HG03558 (cell line): ENCODE measurements around the gene PTPRU.

Experiments used
- ATAC-seq: cut with Tn5 transposase; IDR thresholded peaks from one replicate; pipeline ENCODE4 v1.9.1; 2021; ENCODE audit warnings: moderate number of reproducible peaks; ENCODE audit not compliant: unreplicated experiment; ENCODE audit errors: extremely low read depth

PTPRU gene

DNA sequence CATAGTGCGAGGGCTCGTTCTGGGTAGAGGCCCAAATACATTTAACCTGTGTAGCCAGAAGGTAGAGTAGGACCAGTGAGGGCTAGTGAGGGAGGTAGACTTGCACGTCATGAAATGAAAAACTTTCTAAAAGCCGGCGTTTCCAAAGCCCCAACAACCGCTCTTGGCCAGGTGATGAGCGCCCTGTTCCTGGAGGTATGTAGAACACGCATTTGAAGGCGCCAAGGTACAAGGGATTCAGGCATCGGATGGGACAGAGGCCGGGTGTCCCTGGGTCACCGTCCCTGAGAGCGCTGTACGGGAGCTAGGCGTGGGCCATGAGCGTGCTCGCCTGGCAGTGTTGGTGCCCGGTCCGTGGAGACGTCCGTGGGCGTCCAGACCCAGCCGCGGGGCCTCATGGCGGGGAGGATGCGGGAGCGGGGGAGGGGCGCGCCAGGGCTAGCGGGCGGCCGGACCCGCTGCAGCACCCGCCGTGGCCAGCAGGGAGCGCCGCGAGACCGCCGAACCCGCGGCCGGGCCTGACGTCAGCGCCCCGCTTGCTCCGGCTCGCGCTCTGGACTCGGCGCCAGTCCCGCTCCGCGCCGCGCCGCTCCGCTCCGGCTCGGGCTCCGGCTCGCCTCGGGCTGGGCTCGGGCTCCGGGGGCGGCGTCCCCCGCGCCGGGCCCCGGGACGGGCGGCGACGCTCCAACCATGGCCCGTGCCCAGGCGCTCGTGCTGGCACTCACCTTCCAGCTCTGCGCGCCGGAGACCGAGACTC, at the start of gene PTPRU:
TSS of gene PTPRU (plus strand) at position 568 of the 757 bp plus-strand sequence. CDS start at position 691, 123 bp downstream.
- ATAC-seq: no peak

DNA sequence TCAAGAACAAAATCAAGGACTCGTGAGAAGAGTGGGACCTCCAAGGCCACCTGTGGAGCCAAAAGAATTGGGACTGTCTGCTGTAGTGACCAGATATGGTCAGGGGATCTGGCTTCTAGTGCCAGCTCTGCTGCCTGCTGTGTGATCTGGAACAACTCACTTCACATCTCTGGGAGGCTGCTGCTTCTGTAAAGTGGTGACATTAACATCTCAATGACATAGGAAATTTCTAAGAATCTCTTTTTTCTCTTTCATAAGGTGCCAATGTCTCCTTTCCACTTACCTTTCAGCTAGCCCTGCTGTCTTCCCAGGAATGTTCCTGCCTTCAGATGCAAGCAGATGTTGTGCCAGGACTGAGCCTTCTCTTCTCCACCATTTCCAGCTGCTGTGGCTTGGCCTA, 49.6 kb upstream of the PTPRU start:
- no peak for ATAC-seq

DNA sequence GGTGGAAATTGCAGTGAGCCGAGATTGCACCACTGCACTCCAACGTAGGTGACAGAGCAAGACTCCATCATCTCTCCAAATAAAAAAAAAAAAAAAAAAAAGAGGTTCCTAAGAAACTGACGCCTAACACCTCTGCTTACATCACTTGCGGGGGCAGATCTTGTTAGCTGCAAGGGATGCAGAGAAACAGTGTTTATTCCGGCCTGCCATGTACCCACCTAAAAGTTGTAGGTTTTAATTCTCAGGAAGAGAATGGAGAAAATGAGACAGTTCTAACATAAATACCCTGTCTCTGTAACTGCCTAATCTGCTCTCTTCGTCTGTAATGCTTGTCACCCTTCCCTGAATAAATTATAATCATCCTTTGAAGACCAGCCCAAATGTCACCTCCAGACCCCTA, 45.6 kb upstream of the PTPRU start:
- ATAC-seq: no peak

DNA sequence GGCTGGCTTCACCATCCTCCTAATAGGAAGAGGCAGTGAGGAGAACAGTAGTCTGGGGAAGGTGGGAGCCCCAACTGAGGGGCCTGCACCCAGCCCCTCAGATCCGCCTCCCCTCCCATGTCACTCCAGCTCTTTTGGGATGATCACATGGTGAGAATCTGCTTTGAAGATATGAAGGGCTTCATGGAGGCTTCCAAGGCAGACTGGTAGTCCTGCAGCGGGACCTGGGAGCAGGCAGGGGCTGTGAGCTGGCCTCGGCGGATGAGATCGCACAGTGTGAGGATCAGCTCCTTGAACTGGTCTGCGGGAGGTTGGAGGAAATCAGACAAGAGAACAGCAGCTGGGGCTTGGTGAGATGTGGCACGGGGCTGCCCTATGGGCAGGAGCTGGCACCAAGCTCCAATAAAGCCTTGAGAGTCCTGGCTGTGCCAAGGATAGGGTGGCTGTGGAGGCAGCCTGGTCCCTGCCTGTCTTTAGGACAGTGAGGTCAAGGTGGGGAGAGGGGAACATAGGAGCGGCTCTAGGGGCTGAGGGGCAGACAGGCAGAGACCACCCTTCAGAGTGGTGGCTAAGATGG, 42.4 kb upstream of the PTPRU start:
- ATAC-seq: no peak

DNA sequence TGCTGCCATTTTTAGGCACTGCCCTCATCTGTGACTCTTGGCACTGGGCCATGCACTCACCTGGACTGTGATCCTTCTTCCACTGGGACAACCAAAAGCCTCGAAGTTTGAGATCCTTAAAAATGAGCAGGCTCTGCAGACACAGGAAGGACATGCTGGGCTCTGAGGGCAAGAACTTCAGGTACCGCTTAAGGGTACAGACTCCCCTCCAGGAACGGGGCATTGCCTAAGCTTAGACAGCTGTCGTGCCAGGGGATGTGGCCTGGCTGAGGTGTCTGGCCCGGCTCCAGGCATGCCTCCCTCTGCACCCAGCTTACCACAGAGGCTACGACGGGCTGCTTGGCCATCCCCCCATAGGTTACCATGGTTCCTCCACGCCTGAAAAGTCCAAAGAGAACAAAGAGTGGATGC, 40.4 kb upstream of the PTPRU start:
- no peak for ATAC-seq

DNA sequence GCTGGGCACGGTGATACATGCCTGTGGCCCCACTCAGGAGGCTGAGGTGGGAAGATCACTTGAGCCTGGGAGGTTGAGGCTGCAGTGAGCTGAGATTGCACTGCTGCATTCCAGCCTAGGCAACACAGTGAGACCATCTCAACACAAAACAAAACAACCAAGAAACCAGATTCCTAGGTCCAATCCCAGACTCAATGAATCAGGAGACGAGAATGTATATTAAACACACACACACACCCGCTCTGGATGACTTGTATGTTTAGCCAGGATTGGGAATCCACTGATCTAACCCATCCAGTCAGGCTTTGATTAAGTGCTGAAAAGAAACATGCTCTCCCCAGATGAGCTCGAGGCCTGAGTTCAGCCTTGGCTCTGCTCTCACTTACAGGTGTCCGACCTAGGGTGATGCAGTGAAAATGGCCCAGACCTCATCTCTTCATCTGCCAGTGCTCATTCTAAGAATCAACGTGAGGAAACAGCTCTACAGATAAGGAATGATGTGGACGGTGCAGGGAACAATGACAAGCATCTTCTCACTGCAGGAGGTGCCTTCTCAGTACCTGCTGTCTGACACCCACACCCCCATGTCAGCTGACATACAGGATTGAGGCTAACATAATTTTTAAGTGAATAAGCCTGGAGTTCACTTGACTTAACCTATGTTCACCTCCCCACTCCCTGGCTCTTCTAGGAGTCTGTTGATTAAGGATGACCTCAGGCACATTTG, 39.3 kb upstream of the PTPRU start:
- no peak for ATAC-seq

DNA sequence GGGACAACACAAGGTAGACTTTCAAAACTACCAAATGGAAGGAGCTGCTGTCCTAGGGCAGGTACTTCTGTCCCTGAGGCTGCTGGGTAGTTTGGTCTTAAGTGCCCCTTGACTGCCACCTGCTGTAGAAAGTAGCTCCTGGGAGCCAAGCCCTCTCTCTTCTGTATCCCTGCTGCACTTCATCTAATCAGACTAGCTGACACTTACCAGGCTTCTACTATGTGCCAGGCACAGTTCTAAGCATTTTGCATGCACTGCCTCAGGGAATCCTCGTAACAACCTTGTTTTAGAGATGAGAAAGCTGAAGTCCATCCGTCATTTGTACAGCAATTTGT, 38.8 kb upstream of the PTPRU start:
- ATAC-seq: no peak

DNA sequence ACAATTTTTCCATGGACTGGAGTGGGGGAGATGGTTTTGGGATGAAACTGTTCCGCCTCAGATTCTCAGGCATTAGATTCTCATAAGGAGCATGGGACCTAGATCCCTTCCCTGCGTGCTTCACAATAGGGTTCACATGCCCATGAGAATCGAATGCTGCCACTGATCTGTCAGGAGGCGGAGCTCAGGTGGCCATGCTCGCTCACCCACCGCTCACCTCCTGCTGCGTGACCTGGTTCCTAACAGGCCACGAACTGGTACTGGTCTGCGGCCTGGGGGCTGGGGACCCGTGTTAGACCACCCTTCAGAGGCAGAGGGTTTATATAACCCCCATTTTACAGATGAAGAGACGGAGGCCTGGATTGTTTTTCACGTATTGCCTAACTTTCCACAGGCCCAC, 38.3 kb upstream of the PTPRU start:
- no peak for ATAC-seq

DNA sequence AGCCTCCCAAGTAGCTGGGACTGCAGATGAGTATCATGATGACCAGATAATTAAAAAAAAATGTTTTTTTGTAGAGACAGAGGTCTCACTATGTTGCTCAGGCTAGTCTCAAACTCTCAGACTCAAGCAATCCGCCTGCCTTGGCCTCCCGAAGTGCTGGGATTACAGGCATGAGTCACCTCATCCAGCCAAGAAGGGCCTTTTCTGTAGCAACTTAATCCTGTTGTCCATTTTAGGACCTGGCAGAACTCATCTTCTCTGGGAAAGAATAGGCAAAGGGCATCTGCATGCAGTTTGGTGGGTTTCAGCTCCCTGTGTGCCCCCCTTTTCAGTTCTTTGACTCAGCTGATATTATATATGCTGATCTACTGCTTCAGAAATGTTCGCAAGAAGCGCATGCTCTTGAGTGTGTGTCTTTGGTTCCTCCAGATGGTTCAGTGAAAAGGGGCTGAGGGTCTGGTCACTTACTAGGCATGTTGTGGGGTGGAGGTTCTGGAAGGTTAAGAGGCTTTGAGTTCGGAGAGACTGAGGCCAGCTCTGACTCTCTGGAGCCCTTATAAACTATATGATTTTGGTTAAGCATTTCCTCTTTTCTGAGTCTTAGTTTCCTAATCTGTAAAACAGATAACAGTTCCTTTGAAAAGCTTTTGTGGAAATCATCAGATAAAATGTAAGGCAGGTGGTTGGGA, 35.3 kb upstream of the PTPRU start:
- ATAC-seq: no peak

DNA sequence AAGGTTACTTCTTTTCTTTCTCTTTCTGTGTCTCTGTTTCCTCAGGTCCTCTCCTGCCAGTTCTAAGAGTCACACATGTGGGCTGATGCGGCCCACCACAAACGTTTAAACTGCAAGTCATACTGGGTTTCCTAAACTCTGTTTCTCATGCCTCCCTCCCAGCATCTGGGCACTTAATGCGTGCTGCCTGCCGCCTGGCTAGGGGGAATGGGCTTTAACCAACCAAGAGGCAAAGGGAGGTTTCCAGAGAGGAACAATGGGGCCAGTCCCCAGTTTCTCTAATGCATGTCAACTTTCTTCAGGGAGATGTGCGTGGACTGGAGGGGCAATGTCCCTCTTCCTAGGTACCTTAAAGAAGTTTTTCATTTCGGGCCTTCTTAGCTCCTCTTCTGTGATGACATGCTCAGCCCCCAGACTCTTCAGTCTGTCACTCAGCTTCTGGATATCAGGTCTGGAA, 34.7 kb upstream of the PTPRU start:
- no peak for ATAC-seq

DNA sequence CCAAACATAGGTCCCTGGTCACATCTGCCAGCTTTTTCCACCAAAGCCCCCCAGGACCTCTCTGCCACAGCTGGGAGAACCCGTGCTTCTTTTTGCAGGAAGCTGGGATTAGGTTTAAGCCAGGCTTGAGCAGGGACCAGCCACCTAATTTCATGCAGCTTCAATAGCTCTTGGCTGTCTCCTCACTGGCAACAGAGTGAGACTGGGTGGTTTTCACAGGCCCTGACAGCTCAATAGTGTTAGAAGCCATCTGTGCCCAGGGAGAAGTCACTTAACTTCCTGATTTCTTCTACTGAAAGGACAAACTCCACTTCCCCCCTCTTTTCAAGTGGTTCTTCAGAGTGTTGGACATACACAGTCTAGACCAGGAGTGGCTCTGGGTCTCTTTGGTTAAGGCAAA, 34.3 kb upstream of the PTPRU start:
- no peak for ATAC-seq

DNA sequence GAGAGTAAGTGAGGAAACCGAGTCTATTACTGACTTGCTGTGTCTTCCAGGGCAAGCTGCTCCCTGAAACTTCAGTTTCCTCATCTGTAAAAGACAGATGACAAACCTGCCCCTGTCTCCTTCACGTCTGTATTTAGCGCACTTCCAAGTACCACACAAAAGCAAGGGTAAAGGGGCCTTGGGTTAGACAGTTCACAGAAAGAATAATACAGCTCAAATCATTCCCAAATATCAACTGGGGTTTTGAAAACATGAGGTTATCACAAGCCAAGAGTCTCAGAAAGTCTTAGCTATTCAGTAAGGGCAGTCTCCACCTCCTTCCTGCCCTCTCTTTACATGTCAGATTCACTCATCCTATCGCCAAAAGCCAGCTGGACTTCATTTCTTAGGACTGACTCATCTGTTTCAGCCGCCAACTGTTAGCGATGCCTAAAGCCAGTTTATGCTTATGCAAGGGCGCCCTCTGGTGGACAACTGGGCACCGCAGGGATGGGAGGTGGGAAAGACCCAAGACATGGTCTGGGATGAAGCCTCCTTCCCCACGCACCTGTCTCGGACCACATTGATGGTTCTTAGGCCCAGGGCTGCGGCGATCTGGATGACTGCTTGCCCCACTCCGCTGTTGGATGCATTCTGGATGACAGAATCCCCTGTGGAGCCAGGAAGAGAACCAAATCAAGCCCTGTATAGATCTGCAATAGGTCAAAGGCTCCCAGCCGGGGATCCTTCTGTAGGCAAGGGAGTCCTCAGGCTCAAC, 33.6 kb upstream of the PTPRU start:
- no peak for ATAC-seq

DNA sequence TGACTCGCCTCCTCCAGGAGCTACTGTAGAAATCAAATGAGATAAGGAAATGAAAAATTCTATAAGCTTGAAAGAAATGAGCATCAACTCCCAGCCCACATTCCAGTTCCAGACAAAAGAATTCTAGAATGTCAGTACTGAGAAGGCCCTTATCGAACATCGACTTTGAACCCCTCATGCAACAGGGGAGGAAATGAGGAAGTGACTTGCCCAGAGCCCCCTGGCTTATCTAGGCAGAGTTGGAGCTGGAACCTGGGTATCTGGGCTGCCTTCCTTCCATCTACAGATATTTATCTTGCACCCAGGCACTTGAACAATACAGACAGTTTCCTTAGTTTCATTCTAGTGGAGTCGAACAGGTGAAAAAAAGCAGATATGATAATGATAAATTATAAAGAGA, 27.9 kb upstream of the PTPRU start:
- no peak for ATAC-seq

DNA sequence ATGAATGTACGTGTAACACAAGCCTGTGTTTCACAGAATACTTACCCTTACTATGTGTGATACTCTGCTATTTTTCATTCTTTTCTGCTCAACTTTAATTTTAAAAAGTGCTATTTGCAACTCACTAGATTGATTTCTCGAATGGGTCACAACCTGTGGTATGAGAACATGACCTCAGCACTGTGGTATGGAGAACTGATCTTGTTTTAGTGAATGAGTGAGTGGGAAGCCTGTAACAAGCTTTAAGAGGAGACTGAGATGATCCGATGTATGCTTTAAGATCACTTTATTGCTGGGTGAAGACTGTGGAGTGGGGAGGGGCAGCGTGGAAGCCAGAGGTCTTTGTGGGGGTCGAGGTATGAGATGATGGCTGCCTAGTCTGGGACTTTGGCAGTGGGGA, 27.1 kb upstream of the PTPRU start:
- ATAC-seq: no peak

DNA sequence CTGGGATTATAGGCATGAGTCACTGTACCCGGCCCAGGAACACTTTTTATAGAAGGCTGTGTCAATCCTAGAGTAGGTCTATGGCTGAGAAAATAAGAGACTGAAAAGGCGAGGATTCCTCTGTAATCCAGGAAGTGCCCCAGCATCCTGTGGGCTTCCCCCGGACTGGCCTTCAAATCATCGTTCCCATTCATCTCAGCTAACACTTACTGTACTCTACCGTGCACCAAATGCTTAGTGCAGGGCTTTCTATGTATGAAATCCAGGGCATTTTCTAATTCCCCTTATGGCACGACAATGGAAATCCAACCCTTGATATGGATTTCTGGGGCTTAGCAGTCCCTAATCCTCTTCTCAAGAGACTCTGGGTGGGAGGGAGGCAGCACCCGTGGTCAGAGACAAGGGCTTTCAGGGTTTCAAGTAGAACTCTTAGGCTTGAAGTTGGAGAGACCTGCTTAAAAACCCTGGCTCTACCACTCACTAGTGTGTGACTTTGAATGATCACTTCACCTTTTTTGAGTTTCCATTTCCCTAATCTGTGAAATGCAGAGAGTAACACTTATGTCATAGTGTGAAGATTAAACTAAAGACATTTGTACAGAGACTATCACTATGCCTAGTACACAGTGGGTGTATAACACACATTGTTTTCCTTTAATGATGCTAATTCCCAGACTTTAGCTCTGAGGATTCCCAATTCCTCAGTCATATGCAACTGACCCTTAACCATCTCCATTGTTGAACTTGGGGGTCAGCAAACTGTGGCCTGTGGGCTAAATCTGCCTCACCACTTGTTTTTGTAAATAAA, 25.8 kb upstream of the PTPRU start:
- no peak for ATAC-seq

DNA sequence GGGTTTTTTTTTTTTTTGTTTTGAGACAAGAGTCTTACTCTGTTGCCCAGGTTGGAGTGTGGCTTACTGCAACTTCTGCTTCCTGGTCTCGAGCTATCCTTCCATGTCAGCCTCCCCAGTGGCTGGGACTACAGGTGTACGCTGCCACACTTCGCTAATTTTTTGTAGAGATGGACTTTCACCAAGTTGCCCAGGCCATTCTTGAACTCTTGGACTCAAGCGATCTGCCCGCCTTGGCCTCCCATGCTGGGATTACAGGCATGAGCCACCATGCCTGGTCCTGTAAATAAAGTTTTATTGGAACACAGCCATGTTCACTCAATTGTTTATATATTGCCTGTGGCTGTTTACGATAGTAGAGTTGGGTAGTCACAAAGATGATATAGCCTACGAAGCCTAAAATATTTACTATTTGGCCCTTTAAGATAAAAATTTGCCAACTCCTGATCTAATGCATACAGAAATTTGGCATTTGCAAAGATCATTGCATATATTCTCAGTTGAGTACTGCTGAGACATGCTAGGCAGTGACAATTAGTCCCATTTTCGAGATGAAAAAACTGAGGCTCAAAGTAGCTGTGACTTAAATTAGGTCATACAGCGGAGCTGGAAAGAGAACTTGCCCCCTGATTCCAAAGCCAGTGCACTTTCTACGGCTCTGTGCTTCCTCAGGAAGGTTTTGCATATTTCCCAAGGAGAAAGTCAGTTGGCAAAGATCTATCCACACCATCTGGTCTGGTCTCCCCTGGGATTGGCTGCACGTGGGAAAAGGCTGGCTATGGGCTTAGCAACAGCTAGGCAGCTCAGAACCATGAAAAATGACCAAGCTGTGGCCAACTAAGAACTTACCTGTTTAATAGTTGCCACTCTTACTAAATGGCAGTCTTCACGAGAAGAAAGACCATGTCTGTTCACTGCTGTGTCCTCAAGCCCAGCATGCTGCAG, 25.0 kb upstream of the PTPRU start:
- ATAC-seq: no peak

DNA sequence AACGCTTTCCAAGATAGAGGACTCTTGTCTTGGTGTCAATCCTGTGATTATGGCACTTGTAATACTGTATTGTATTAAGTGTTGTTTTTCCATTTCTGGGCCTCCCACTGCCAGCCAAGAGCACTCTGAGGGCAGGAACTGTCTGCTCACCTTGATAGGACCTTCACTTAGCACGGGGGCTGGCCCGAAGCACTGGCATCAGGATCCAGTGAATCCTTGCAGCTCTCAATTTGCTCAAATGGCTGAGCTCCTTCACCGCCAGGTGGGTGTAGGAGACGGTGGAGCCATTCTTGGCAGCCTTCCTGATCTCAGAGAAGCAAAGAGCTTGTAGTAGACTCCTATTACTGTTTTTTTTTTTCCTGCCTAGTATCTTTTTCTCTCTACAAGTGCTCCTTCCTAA, 23.3 kb upstream of the PTPRU start:
- no peak for ATAC-seq

DNA sequence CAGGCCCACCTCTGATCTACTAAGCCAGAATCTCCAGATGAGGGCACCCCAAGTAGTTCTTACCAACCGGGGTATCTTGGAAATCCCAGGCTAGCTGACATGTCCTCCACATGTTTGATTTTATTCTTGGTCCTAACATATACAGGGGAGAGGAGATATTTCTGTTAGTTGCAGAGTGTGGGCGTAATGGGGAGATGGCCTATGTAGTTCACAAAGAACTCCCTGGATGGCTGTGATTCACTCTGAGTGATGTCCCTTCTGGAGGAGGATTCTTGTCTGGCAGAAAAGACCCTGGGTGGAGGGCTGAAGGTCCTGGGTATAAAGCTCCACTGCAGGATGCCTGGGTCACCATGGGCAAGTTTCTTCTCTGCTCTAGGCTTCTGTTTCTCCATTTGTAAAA, 18.7 kb upstream of the PTPRU start:
- no peak for ATAC-seq
